Psoas muscle (tissue), 8 donors: Measurements from ENCODE around the gene CD34. TPM values are rescaled to one million over a fixed set of nuclear protein-coding genes. Genes with fewer than 3 reads are reported as not detected.

Source experiments
- ATAC-seq, 4 donors: fragments of 200-7000 bp; cut with Tn5 transposase; one replicate each; pipeline ENCODE4 v1.9.1; 2020; ENCODE audit warnings: moderate library complexity in 3 of 4, mild to moderate bottlenecking in 2 of 4
- DNase-seq, 2 donors: peaks; one replicate each; pipeline ENCODE4 v3.0.0-alpha.2; 2020
- H3K27ac ChIP-seq: fragments of 200-600 bp; one replicate; pipeline ENCODE4 v1.8.0; 2022
- H3K27me3 ChIP-seq, 3 donors: fragments of 200-600 bp in 1 of 3; one replicate each; pipeline versions ENCODE4 v1.6.1 to v1.8.0; 2013 to 2022; ENCODE audit warnings: low read length in 2 of 3, mild to moderate bottlenecking in 2 of 3, moderate library complexity in 1 of 3; ENCODE audit not compliant: insufficient read depth in 3 of 3
- H3K36me3 ChIP-seq, 2 donors: fragments of 200-600 bp in 1 of 2; one replicate each; pipeline versions ENCODE4 v1.6.1 to v1.8.0; 2013 to 2022; ENCODE audit warnings: low read depth in 1 of 2, mild to moderate bottlenecking in 1 of 2, moderate library complexity in 1 of 2; ENCODE audit not compliant: insufficient read depth in 1 of 2
- H3K4me1 ChIP-seq: fragments of 200-600 bp; one replicate; pipeline ENCODE4 v1.8.0; 2022
- H3K4me3 ChIP-seq: fragments of 200-600 bp; one replicate; pipeline ENCODE4 v1.8.0; 2022; ENCODE audit warnings: mild to moderate bottlenecking
- H3K9me3 ChIP-seq: fragments of 200-600 bp; one replicate; pipeline ENCODE4 v1.8.0; 2022
- WGBS, 3 donors: extraction: QIAGEN DNeasy Blood & Tissue Kit; methylation state at CpG; one replicate each; pipeline versions ENCODE4 v1.1.6 to v1.1.7; 2013; 5-methylcytosine and 5-hydroxymethylcytosine counted together
- intact Hi-C, 2 donors: fragments of 100-400 bp; cut with DNase I; formaldehyde crosslinking; loops; one replicate each; pipeline versions ENCODE4 v1.11.0 to v1.14.2; 2022
- polyA plus RNA-seq, 3 donors: library from polyadenylated mRNA; stranded (reverse); fragments of 200-250 nt; gene quantifications; one replicate each; pipeline ENCODE4 v1.2.3, GENCODE V29; 2013
- total RNA-seq, 4 donors: library from RNA; stranded (reverse); fragmentation: NEBNext Ultra II Directional in 2 of 4; extraction: Animal tissue kit (Norgen Biotek cat#: 25700) in 2 of 4; gene quantifications; one replicate each; pipeline versions ENCODE4 v1.2.1 to v1.2.4, GENCODE V29; 2021 to 2023
- TF ChIP-seq, protein P1 (sequence below): fragments of 200-600 bp; IDR thresholded peaks from one replicate; pipeline ENCODE4 v1.8.0; 2022; ENCODE audit warnings: antibody characterized with exemption
- donor health status: healthy with polysubstance abuse.
- donor health status: DM: no; HTN: no; CAD: no; lungs with moderate emphysema.
- donor health status: Bipolar disorder and iron deficiency.
- donor health status: healthy.
- donor health status: DM: yes; HTN: yes; CAD: no.
- donor health status: DM: no; HTN: no; CAD: no.
- donor health status: DM: no; HTN: no; CAD: no.
- donor health status: DM: yes; HTN: yes; CAD: no.

CD34 gene
- total and polyA plus RNA-seq, 7 donors = 14.4 to 61.1 (median 21.1) TPM

DNA sequence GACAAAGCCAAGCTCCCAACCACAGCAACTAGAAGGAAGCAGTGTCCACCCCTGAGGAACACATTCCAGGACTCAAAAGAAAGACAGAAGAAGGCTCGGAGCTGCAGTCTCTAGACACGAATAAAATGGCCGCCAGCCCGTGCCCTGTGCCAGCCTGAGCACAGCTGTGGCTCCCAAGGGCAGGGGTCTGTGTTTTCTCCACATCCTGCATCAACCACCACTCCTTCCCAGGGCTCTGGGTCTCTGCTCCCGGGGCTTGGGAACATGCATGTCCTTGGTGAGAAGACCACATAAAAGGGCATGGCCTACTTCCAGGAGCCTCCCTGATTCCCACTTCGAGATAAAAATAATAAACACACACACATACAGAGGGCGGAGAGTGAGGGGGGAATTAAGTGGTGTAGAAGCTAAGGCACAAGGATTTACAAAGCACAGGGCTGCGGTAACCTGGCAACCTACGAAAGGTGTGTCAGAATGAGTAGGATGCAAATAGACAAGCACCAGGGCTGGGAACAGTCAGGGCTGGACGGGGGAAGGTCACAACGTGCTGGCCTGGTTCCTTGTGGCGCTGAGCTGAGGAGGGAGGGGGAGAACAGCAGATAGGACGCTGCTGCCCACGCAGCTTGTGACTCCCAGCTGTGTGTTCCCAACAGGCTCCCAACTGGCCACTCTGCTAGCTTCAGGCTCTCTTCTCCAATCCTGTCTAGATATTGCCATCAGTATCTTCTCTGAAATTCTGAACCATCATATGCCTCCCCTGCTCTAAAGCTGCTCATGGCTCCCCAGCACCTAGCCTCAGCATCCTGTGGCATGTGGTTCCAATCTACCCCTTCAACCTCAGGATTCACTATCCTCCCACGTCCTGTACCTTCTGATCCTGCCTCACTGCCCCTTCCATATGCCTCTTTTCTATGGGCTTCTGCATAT is 72.5 kb downstream of the CD34 start:
- whole genome bisulfite sequencing, 3 donors = 40 to 72% (median 41%) methylated on average over 15 of the region's 15 CpGs
- ATAC-seq = peak; percentile 63 to 84 (median 80)
- TF ChIP-seq, protein P1, sequence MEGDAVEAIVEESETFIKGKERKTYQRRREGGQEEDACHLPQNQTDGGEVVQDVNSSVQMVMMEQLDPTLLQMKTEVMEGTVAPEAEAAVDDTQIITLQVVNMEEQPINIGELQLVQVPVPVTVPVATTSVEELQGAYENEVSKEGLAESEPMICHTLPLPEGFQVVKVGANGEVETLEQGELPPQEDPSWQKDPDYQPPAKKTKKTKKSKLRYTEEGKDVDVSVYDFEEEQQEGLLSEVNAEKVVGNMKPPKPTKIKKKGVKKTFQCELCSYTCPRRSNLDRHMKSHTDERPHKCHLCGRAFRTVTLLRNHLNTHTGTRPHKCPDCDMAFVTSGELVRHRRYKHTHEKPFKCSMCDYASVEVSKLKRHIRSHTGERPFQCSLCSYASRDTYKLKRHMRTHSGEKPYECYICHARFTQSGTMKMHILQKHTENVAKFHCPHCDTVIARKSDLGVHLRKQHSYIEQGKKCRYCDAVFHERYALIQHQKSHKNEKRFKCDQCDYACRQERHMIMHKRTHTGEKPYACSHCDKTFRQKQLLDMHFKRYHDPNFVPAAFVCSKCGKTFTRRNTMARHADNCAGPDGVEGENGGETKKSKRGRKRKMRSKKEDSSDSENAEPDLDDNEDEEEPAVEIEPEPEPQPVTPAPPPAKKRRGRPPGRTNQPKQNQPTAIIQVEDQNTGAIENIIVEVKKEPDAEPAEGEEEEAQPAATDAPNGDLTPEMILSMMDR = no peak
- peak; percentile 63 to 76 for DNase-seq
- Histone ChIP-seq H3K27me3 (no peaks in the 10 kb centered on the region), H3K27ac (peak overlapping the region; percentile 46), H3K4me3 (no peak overlapping the region), H3K36me3 (peaks cover 0 to 4% of the 10 kb centered on the region in 2 donors), H3K9me3 (no peaks in the 10 kb centered on the region), H3K4me1 (peaks cover 65% of the 10 kb centered on the region)
- intact Hi-C loops = no loop called here

DNA sequence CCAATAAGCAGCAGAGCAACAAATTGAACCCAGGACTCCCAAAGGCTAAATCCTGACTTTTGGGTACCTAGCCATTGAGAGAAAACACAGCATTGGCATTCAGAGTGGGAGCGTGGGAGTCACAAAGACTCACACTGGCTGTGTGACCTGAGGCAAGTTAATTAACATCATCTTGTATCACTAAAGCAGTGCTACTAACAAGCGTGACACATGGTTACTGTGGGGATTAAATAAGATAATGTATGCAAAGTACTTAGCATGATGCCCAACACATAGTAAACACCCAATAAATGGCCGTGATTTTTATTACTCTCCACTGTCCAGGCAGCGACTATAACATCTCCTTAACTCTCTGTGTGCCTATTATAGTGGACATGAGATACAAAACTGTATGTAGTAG is 73.3 kb downstream of the CD34 start:
- no peak overlapping the region for H3K4me3 ChIP-seq
- H3K27me3 ChIP-seq = no peaks in the 10 kb centered on the region
- TF ChIP-seq, protein P1 = no peak
- H3K27ac ChIP-seq = peak overlapping the region; percentile 46
- H3K36me3 ChIP-seq = no peaks in the 10 kb centered on the region
- no peak for ATAC-seq
- H3K4me1 ChIP-seq = peaks cover 71% of the 10 kb centered on the region
- no peak for DNase-seq
- 89 to 95% (median 90%) methylated on average over 4 of the region's 4 CpGs for whole genome bisulfite sequencing, 3 donors
- no peaks in the 10 kb centered on the region for H3K9me3 ChIP-seq
- intact Hi-C loops = no loop called here

DNA sequence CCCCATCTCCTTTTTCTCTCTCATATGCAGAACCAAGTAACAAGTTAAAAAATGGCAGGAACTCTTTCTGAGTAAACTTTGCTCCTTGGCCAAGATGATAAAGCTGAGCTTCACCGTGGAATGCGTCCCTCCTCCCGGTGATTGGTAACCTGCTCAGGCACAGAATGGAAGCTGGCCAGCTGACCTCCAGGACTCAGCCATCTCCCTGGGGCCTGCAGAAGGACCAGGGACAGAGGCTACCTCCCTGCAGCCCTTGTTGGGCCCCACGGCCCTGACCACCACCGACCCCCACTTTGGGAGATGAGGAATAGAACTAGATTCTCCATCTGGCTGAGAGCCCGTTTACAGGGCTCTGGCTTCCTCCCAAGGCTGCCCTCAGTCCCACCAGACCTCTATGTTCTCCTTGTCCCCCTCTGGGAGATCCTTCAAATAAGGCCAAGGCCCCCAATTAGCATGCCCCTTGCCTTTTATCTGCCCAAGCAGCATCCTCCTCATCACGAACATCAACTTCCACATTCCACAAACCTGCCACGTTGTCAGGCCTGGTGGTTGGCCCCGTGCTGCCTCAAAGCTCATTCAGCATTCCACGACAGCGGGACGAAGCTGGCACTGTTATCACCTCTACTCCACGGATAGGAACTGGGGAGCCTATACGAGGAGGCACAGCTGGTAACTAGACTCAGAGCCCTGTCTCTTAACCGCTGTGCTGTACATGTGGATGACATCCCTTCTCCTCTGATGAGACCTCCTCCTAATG is 74.2 kb downstream of the CD34 start:
- intact Hi-C loops = no loop called here
- peaks cover 71% of the 10 kb centered on the region for H3K4me1 ChIP-seq
- DNase-seq = no peak

DNA sequence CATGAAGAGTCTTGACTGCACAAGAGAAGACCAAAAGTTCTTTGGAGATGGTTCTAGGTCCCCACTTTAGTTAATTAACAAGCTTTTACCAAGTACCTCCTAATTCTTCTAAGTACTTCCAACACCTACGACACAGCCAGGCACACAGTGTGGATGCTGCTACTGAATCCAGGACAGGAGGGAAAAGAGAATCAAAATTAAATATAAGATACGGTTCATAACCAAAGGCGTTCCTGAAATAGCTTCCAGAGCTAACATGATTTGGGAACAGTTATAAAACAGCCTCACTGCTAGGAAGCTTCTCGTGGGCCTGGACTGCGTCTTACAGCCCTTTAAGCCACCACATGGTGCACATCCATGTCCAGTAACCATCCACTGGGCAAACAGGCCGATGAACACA is 75.0 kb downstream of the CD34 start:
- Histone ChIP-seq H3K27ac (peak overlapping the region; percentile 24), H3K9me3 (no peaks in the 10 kb centered on the region), H3K27me3 (no peaks in the 10 kb centered on the region), H3K4me3 (no peak overlapping the region), H3K36me3 (no peaks in the 10 kb centered on the region), H3K4me1 (peaks cover 72% of the 10 kb centered on the region)
- no peak for DNase-seq
- no peak for ATAC-seq
- TF ChIP-seq, protein P1 = no peak
- intact Hi-C loops = no loop called here
- WGBS, 3 donors = 74 to 92% (median 79%) methylated on average over 6 of the region's 6 CpGs

More for the DNA sequence above, 74.2 kb downstream of the CD34 start:
- TF ChIP-seq, protein P1 = no peak
- Histone ChIP-seq H3K27ac (peak overlapping the region; percentile 21), H3K27me3 (no peaks in the 10 kb centered on the region), H3K9me3 (no peaks in the 10 kb centered on the region), H3K4me3 (no peak overlapping the region), H3K36me3 (no peaks in the 10 kb centered on the region)
- 67 to 83% (median 68%) methylated on average over 15 of the region's 15 CpGs for WGBS, 3 donors
- no peak for ATAC-seq
